H1 (cell line): ENCODE measurements around the gene UTS2R. TPM values are rescaled to one million over a fixed set of nuclear protein-coding genes. Genes with fewer than 3 reads are reported as not detected.

ENCODE experiments used
- ASH2L ChIP-seq: fragments of 200-600, 300-600 bp; sonication (generic); IDR thresholded peaks from one replicate; pipeline ENCODE4 v1.7.1; 2017; ENCODE audit warnings: low read length
- CBX8 ChIP-seq: fragments of 300-800, 300-1000 bp; sonication (generic); IDR thresholded peaks from 2 replicates; pipeline ENCODE4 v1.7.1; 2016; ENCODE audit warnings: low read depth, low read length, borderline replicate concordance
- CEBPB ChIP-seq: IDR thresholded peaks from 2 replicates; pipeline ENCODE4 v1.6.1; 2012; ENCODE audit warnings: low read depth, low read length
- CHD7 ChIP-seq: fragments of 300-600 bp; sonication (generic); IDR thresholded peaks from 2 replicates; pipeline ENCODE4 v1.7.1; 2012; ENCODE audit warnings: low read length, moderate library complexity, mild to moderate bottlenecking, inconsistent platforms; ENCODE audit not compliant: insufficient replicate concordance
- CTBP2 ChIP-seq: IDR thresholded peaks from 2 replicates; pipeline ENCODE4 v1.7.0; 2011; ENCODE audit warnings: borderline replicate concordance, mild to moderate bottlenecking, moderate library complexity, mixed read lengths, low read length; ENCODE audit not compliant: insufficient read depth, insufficient read length
- E2F6 ChIP-seq: IDR thresholded peaks from 2 replicates; pipeline ENCODE4 v1.6.1; 2012; ENCODE audit warnings: inconsistent platforms
- EP300 ChIP-seq, 2 experiments: IDR thresholded peaks; 1 replicate in 1 of 2; 2 replicates in 1 of 2; pipeline ENCODE4 v1.6.1; 2011 to 2012; ENCODE audit warnings: low read depth in 2 of 2, low read length in 2 of 2, mild to moderate bottlenecking in 2 of 2, borderline replicate concordance in 1 of 2, inconsistent platforms in 1 of 2, moderate library complexity in 1 of 2
- TBP ChIP-seq: IDR thresholded peaks from 2 replicates; pipeline ENCODE4 v1.6.1; 2011; ENCODE audit warnings: low read depth, low read length, improper control_type of control experiment
- polyA plus RNA-seq, 7 experiments: library from polyadenylated mRNA; depleted of rRNA in 3 of 7; stranded (reverse) in 5 of 7; unstranded in 2 of 7; fragments of >200 nt in 5 of 7; fragments of 200-250 nt in 2 of 7; gene quantifications; 1 replicate in 5 of 7; 2 replicates in 1 of 7; 4 replicates in 1 of 7; pipeline versions ENCODE4 v1.2.1 to v1.2.3, GENCODE V29; 2011 to 2013; ENCODE audit warnings: missing spikeins in 2 of 7, mixed read lengths in 2 of 7
- total RNA-seq: library from RNA; stranded (reverse); fragmentation: NEBNext Ultra II Directional; extraction: Animal tissue kit (Norgen Biotek cat#: 25700); gene quantifications from 2 replicates; pipeline ENCODE4 v1.2.1, GENCODE V29; 2021

The UTS2R gene
- total and polyA plus RNA-seq, 2 of the 8 experiments (the other 6 are each of a cell fraction or from before 2014, with no cell fraction given): 0.27 TPM; not detected in 1

GRCh38 chr17:82418001-82418986 lies 46.7 kb downstream of the UTS2R start, which contains the start of the genes HEXD and OGFOD3 (continued):
- TF ChIP-seq CHD7 (no peak), CTBP2 (no peak), EP300 (IDR thresholded peaks at IDR 0.05; ENCODE audit: borderline replicate concordance in 1 of 2, low read depth in 2 of 2, low read length in 2 of 2) (no peak), E2F6 (no peak), CBX8 (no peak), CEBPB (no peak), ASH2L (peak; percentile 75), TBP (no peak)
